Stomach (tissue), 9 donors: ENCODE measurements around the gene OTUD1. TPM values are rescaled to one million over a fixed set of nuclear protein-coding genes. Genes with fewer than 3 reads are reported as not detected.

ENCODE experiments used
- DNase-seq, 2 donors: peaks; one replicate each; pipeline versions ENCODE4 v3.0.0 to v3.0.0-alpha.2; 2013 to 2019
- H3K27ac ChIP-seq, 5 donors: fragments of 200-600 bp in 4 of 5; sonication (generic) in 4 of 5; one replicate each; pipeline ENCODE4 v1.5.1; 2013 to 2019; ENCODE audit warnings: mild to moderate bottlenecking in 1 of 5, moderate library complexity in 1 of 5
- H3K27me3 ChIP-seq, 3 donors: fragments of 200-600 bp; sonication (generic); one replicate each; pipeline ENCODE4 v1.5.1; 2017 to 2019; ENCODE audit warnings: mixed run types in 1 of 3
- H3K36me3 ChIP-seq, 4 donors: fragments of 200-600 bp; sonication (generic); 1 replicate in 3 of 4; 2 replicates in 1 of 4; pipeline ENCODE4 v1.5.1; 2016 to 2019
- H3K4me1 ChIP-seq, 4 donors: fragments of 200-600 bp; sonication (generic); one replicate each; pipeline ENCODE4 v1.5.1; 2016 to 2019
- H3K4me3 ChIP-seq, 4 donors: fragments of 200-600 bp; sonication (generic) in 3 of 4; one replicate each; pipeline ENCODE4 v1.5.1; 2016 to 2019; ENCODE audit warnings: mild to moderate bottlenecking in 1 of 4
- H3K9me3 ChIP-seq, 4 donors: fragments of 200-600 bp; sonication (generic); one replicate each; pipeline ENCODE4 v1.5.1; 2016 to 2019
- EP300 ChIP-seq: sonication (generic); formaldehyde crosslinking; IDR thresholded peaks from one replicate; pipeline ENCODE4 v1.6.1; 2017; ENCODE audit warnings: antibody characterized with exemption
- POLR2A ChIP-seq, 4 donors: fragments of 450-650 bp; IDR thresholded peaks; one replicate each; pipeline ENCODE4 v1.6.1; 2016; ENCODE audit warnings: antibody characterized with exemption in 4 of 4, control low read depth in 2 of 4, mild to moderate bottlenecking in 1 of 4, moderate library complexity in 1 of 4
- POLR2AphosphoS5 ChIP-seq, 3 donors: sonication (generic); formaldehyde crosslinking; IDR thresholded peaks; one replicate each; pipeline ENCODE4 v1.6.1; 2016; ENCODE audit warnings: antibody characterized with exemption in 3 of 3
- WGBS, 5 donors: extraction: QIAGEN DNeasy Blood & Tissue Kit in 3 of 5; methylation state at CpG; one replicate each; pipeline versions ENCODE4 v1.1.5 to v1.1.7; 2013 to 2018; 5-methylcytosine and 5-hydroxymethylcytosine counted together
- intact Hi-C: fragments of 100-400 bp; cut with DNase I; formaldehyde crosslinking; loops from one replicate; pipeline ENCODE4 v1.15.1; 2023; ENCODE audit warnings: low total_unique reads
- polyA plus RNA-seq, 3 donors: library from polyadenylated mRNA; stranded (reverse); fragments of 200-250 nt; gene quantifications; one replicate each; pipeline ENCODE4 v1.2.3, GENCODE V29; 2013
- total RNA-seq, 5 donors: library from RNA; depleted of rRNA; stranded (reverse); fragments of >200 nt; gene quantifications; one replicate each; pipeline versions ENCODE4 v1.1.0 to v1.2.3, GENCODE V29; 2014 to 2016
- TF ChIP-seq, protein P1 (sequence below), 7 experiments: fragments of 450-650 bp in 4 of 7; fragments of 200-600 bp in 3 of 7; sonication (generic) in 3 of 7; IDR thresholded peaks; one replicate each; pipeline ENCODE4 v1.5.1; 2016 to 2019; ENCODE audit warnings: antibody characterized with exemption in 7 of 7, control low read depth in 2 of 7, mild to moderate bottlenecking in 1 of 7
- donor health status: healthy with polysubstance abuse.
- donor health status: Bipolar disorder and iron deficiency.
- donor health status: healthy.

Gene OTUD1
- total and polyA plus RNA-seq, 8 donors: 5.0 to 36.9 (median 14.9) TPM

DNA sequence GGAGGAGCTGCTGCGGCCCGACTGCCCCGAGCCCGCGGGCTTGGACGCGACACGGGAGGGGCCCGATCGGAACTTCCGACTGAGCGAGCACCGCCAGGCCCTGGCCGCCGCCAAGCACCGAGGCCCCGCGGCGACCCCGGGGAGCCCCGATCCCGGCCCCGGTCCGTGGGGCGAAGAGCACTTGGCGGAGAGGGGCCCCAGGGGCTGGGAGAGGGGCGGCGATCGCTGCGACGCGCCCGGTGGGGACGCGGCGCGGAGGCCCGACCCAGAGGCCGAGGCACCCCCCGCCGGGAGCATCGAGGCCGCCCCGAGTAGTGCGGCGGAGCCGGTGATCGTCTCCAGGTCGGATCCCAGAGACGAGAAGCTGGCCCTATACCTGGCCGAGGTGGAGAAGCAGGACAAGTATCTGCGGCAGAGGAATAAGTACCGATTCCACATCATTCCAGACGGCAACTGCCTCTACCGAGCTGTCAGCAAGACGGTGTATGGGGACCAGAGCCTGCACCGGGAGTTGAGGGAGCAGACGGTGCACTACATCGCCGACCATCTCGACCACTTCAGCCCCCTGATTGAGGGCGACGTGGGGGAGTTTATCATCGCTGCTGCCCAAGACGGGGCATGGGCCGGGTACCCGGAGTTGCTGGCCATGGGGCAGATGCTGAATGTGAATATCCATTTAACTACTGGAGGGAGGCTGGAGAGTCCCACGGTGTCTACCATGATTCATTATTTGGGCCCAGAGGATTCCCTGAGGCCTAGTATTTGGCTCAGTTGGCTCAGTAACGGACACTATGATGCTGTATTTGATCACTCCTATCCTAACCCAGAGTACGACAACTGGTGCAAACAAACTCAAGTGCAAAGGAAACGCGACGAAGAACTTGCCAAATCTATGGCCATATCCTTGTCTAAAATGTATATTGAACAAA, 1.4 kb downstream of the OTUD1 start:
- Histone ChIP-seq H3K36me3 (peaks cover 0 to 21% (median 13%) of the 10 kb centered on the region in 4 donors), H3K4me1 (peaks cover 20 to 53% (median 33%) of the 10 kb centered on the region in 4 donors), H3K27ac (peak overlapping the region; percentile 90 to 100 (median 98)), H3K9me3 (no peaks in the 10 kb centered on the region), H3K27me3 (no peaks in the 10 kb centered on the region), H3K4me3 (peak overlapping the region; percentile 74 to 95 (median 86))
- TF ChIP-seq, protein P1, sequence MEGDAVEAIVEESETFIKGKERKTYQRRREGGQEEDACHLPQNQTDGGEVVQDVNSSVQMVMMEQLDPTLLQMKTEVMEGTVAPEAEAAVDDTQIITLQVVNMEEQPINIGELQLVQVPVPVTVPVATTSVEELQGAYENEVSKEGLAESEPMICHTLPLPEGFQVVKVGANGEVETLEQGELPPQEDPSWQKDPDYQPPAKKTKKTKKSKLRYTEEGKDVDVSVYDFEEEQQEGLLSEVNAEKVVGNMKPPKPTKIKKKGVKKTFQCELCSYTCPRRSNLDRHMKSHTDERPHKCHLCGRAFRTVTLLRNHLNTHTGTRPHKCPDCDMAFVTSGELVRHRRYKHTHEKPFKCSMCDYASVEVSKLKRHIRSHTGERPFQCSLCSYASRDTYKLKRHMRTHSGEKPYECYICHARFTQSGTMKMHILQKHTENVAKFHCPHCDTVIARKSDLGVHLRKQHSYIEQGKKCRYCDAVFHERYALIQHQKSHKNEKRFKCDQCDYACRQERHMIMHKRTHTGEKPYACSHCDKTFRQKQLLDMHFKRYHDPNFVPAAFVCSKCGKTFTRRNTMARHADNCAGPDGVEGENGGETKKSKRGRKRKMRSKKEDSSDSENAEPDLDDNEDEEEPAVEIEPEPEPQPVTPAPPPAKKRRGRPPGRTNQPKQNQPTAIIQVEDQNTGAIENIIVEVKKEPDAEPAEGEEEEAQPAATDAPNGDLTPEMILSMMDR (IDR thresholded peaks at IDR 0.05): no peak
- TF ChIP-seq POLR2A (IDR thresholded peaks at IDR 0.05): no peak
- TF ChIP-seq EP300: no peak
- no peak for TF ChIP-seq POLR2AphosphoS5 (IDR thresholded peaks at IDR 0.05)
- 2 to 13% (median 2%) methylated on average over 17 to 73 of the region's 73 CpGs for WGBS, 5 donors
- DNase-seq: peak; percentile 29 to 63
- intact Hi-C loops: no loop called here

DNA sequence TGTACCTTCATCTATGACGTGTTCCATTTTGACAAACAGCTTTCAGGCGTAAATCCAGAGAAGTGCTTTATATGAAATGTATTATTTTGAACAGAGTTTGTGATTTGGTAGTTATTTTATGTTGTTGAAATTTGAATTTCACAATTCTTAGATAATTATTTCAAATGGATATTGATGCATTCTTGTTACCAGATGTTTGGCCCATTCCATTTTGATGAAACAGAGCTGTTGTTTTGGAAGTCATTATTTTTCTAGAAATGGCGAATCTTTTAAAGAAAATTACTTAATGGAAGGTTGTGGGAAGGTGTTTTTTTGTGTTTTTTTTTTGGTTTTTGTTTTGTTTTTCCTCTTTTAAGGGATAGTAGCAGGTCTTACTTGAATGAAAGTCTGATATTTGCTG, 2.4 kb downstream of the OTUD1 start:
- peak overlapping the region; percentile 74 to 95 (median 86) for H3K4me3 ChIP-seq
- peaks cover 0 to 21% (median 13%) of the 10 kb centered on the region in 4 donors for H3K36me3 ChIP-seq
- H3K27ac ChIP-seq: peak overlapping the region in 1 of 5 donors; percentile 98
- WGBS, 5 donors: 74 to 85% (median 79%) methylated on average over 3 of the region's 3 CpGs
- TF ChIP-seq POLR2A (IDR thresholded peaks at IDR 0.05): no peak
- no peak for TF ChIP-seq POLR2AphosphoS5 (IDR thresholded peaks at IDR 0.05)
- TF ChIP-seq, protein P1 (IDR thresholded peaks at IDR 0.05): no peak
- no peak for TF ChIP-seq EP300
- H3K27me3 ChIP-seq: no peaks in the 10 kb centered on the region
- no peak for DNase-seq
- no peaks in the 10 kb centered on the region for H3K9me3 ChIP-seq
- intact Hi-C loops: no loop called here
- peaks cover 20 to 53% (median 36%) of the 10 kb centered on the region in 4 donors for H3K4me1 ChIP-seq

DNA sequence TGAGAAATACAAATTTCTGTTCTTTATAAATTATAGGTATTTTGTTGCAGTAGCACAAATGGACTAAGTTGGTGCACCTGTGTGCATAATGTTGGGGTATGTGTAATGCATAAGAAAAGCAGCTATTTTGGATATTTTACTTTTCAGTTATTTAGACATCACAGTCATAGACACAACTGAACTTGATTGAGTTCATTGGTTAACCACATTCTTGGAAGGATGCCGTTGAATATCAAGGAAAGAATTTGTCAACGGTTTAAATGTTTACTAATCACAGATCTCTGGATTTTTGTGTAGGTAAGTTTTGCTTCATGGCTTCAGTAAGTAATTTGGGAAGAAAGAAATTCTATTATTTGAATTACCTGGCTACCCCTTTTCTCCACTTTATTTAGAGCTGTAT, 4.1 kb downstream of the OTUD1 start:
- DNase-seq: no peak
- WGBS, 5 donors: 24 to 41% (median 32%) methylated on average over 2 of the region's 2 CpGs
- Histone ChIP-seq H3K4me3 (peak overlapping the region in 3 of 4 donors; percentile 74 to 91 (median 82)), H3K4me1 (peaks cover 20 to 50% (median 34%) of the 10 kb centered on the region in 4 donors), H3K36me3 (peaks cover 0 to 24% (median 13%) of the 10 kb centered on the region in 4 donors), H3K9me3 (no peaks in the 10 kb centered on the region), H3K27ac (no peak overlapping the region), H3K27me3 (no peaks in the 10 kb centered on the region)
- TF ChIP-seq EP300: no peak
- no peak for TF ChIP-seq POLR2A (IDR thresholded peaks at IDR 0.05)
- TF ChIP-seq POLR2AphosphoS5 (IDR thresholded peaks at IDR 0.05): no peak
- intact Hi-C loops: no loop called here

DNA sequence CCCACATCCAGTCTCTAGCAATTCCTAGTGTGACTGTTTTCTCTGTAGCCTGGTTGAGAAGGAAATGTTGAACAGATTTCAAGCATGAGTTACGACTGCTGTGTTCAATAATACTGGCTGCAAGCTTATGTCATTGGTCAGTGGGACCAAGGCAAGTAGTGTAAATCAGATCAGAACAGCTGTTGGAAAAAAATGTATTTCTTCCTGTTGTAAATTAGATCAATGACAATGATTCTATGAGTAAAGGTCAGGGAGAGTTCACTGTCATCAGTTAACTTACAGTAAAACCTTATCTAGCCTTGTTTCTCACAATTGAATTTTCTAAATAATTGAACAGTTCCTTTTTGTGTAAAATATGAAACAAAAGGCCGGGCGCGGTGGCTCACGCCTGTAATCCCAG, 6.7 kb downstream of the OTUD1 start:
- WGBS, 5 donors: 88 to 96% (median 94%) methylated on average over 5 of the region's 5 CpGs
- TF ChIP-seq POLR2AphosphoS5 (IDR thresholded peaks at IDR 0.05): no peak
- no peak for TF ChIP-seq POLR2A (IDR thresholded peaks at IDR 0.05)
- TF ChIP-seq, protein P1 (IDR thresholded peaks at IDR 0.05): no peak
- TF ChIP-seq EP300: no peak
- Histone ChIP-seq H3K36me3 (peaks cover 0 to 24% (median 13%) of the 10 kb centered on the region in 4 donors), H3K4me3 (no peak overlapping the region), H3K27ac (no peak overlapping the region), H3K4me1 (peaks cover 16 to 48% (median 29%) of the 10 kb centered on the region in 4 donors), H3K27me3 (no peaks in the 10 kb centered on the region), H3K9me3 (no peaks in the 10 kb centered on the region)
- intact Hi-C loops: no loop called here
- no peak for DNase-seq
